DND-41 (cell line): ENCODE data around the gene ASIC1.

ENCODE experiments used
- ATAC-seq: fragments of 200-7000 bp; cut with Tn5 transposase; 3 replicates; pipeline ENCODE4 v1.9.1; 2021; ENCODE audit warnings: low read depth; ENCODE audit not compliant: insufficient read depth
- DNase-seq: peaks from one replicate; pipeline ENCODE4 v3.0.0-alpha.2; 2020
- H2AFZ ChIP-seq: 2 replicates; pipeline ENCODE4 v1.6.0; 2012; ENCODE audit warnings: low read depth, low read length
- H3K27ac ChIP-seq: 2 replicates; pipeline ENCODE4 v1.5.1; 2012; ENCODE audit warnings: low read length, inconsistent platforms
- H3K27me3 ChIP-seq: fragments of 200-600 bp; sonication (generic); 2 replicates; pipeline ENCODE4 v1.6.0; 2012; ENCODE audit warnings: low read length, mild to moderate bottlenecking, inconsistent platforms; ENCODE audit not compliant: insufficient read depth, poor library complexity
- H3K36me3 ChIP-seq: 2 replicates; pipeline ENCODE4 v1.5.1; 2012; ENCODE audit warnings: low read length, inconsistent platforms; ENCODE audit not compliant: insufficient read depth
- H3K4me1 ChIP-seq: 2 replicates; pipeline ENCODE4 v1.5.1; 2012; ENCODE audit warnings: mild to moderate bottlenecking, low read length; ENCODE audit not compliant: insufficient read depth
- H3K4me2 ChIP-seq: 2 replicates; pipeline ENCODE4 v1.6.0; 2012; ENCODE audit warnings: mild to moderate bottlenecking, moderate library complexity, low read length, inconsistent platforms; ENCODE audit not compliant: insufficient read depth
- H3K4me3 ChIP-seq, 2 experiments: fragments of 200-600 bp in 1 of 2; shearing (Covaris generic) in 1 of 2; 2 replicates each; pipeline ENCODE4 v1.5.1; 2012 to 2016; ENCODE audit warnings: inconsistent platforms in 2 of 2, low read length in 2 of 2, mild to moderate bottlenecking in 2 of 2, low read depth in 1 of 2, moderate library complexity in 1 of 2
- H3K79me2 ChIP-seq: 2 replicates; pipeline ENCODE4 v1.6.0; 2012; ENCODE audit warnings: low read length, inconsistent platforms; ENCODE audit not compliant: insufficient read depth
- H3K9ac ChIP-seq: 2 replicates; pipeline ENCODE4 v1.6.0; 2012; ENCODE audit warnings: low read depth, mild to moderate bottlenecking, inconsistent platforms, low read length, moderate library complexity
- H3K9me3 ChIP-seq: 2 replicates; pipeline ENCODE4 v1.5.1; 2012; ENCODE audit warnings: low read length, moderate library complexity, mild to moderate bottlenecking, inconsistent platforms; ENCODE audit not compliant: insufficient read depth, severe bottlenecking
- H4K20me1 ChIP-seq: 2 replicates; pipeline ENCODE4 v1.6.0; 2012; ENCODE audit warnings: low read length; ENCODE audit not compliant: insufficient read depth
- EZH2 ChIP-seq: IDR thresholded peaks from 3 replicates; pipeline ENCODE4 v1.6.1; 2012; ENCODE audit warnings: borderline replicate concordance, low read depth, mild to moderate bottlenecking, moderate library complexity, low read length, inconsistent platforms; ENCODE audit not compliant: severe bottlenecking
- TF ChIP-seq, protein P1 (sequence below): IDR thresholded peaks from 2 replicates; pipeline ENCODE4 v1.5.1; 2012; ENCODE audit warnings: borderline replicate concordance, low read length, moderate library complexity, mild to moderate bottlenecking; ENCODE audit not compliant: poor library complexity, severe bottlenecking; ENCODE audit errors: extremely low read depth

Gene ASIC1

DNA sequence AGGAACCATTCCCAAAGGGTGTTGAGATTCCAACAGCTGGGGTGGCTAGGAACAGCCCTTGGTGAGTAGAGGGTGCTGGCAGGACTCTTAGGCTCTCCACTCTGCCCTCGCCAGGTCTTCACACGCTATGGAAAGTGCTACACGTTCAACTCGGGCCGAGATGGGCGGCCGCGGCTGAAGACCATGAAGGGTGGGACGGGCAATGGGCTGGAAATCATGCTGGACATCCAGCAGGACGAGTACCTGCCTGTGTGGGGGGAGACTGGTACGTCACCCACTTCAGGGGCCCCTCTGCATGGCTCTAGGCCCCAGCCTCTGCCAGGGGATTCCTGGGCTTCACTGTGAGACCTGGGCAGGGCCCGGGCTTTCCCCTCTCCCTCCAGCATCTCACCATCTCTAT, 19.7 kb downstream of the ASIC1 start:
- Histone ChIP-seq H3K4me2 (no peak overlapping the region), H3K27me3 (no peaks in the 10 kb centered on the region), H3K9ac (no peak overlapping the region), H3K9me3 (no peaks in the 10 kb centered on the region), H3K79me2 (no peaks in the 10 kb centered on the region), H3K27ac (no peak overlapping the region), H2AFZ (no peak overlapping the region), H4K20me1 (no peaks in the 10 kb centered on the region), H3K4me3 (no peak overlapping the region), H3K4me1 (peaks cover 7% of the 10 kb centered on the region), H3K36me3 (no peaks in the 10 kb centered on the region)
- ATAC-seq (no peak), DNase-seq (no peak)
- TF ChIP-seq, protein P1, sequence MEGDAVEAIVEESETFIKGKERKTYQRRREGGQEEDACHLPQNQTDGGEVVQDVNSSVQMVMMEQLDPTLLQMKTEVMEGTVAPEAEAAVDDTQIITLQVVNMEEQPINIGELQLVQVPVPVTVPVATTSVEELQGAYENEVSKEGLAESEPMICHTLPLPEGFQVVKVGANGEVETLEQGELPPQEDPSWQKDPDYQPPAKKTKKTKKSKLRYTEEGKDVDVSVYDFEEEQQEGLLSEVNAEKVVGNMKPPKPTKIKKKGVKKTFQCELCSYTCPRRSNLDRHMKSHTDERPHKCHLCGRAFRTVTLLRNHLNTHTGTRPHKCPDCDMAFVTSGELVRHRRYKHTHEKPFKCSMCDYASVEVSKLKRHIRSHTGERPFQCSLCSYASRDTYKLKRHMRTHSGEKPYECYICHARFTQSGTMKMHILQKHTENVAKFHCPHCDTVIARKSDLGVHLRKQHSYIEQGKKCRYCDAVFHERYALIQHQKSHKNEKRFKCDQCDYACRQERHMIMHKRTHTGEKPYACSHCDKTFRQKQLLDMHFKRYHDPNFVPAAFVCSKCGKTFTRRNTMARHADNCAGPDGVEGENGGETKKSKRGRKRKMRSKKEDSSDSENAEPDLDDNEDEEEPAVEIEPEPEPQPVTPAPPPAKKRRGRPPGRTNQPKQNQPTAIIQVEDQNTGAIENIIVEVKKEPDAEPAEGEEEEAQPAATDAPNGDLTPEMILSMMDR: no peak
- no peak for TF ChIP-seq EZH2

DNA sequence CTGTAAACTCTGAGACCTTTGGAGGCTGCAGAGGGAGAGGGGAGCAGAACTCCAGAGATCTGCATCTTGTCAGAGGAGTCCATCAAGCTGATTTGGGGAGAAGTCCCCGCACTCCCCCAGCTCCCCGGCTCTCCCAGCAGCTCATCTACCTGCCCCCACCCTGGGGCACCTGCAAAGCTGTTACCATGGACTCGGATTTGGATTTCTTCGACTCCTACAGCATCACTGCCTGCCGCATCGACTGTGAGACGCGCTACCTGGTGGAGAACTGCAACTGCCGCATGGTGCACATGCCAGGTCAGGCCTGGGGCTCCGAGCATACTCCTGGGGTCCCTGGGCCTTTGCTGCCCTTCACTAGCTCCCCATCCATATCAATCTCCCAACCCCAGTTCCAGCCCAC, 20.9 kb downstream of the ASIC1 start:
- Histone ChIP-seq H3K4me1 (peaks cover 9% of the 10 kb centered on the region), H3K4me3 (no peak overlapping the region), H3K4me2 (no peak overlapping the region), H3K9ac (no peak overlapping the region), H2AFZ (no peak overlapping the region), H3K9me3 (no peaks in the 10 kb centered on the region), H3K79me2 (no peaks in the 10 kb centered on the region), H3K27me3 (no peaks in the 10 kb centered on the region), H4K20me1 (no peaks in the 10 kb centered on the region), H3K36me3 (no peaks in the 10 kb centered on the region), H3K27ac (no peak overlapping the region)
- TF ChIP-seq, protein P1: no peak
- no peak for TF ChIP-seq EZH2
- no peak for DNase-seq
- ATAC-seq: no peak

DNA sequence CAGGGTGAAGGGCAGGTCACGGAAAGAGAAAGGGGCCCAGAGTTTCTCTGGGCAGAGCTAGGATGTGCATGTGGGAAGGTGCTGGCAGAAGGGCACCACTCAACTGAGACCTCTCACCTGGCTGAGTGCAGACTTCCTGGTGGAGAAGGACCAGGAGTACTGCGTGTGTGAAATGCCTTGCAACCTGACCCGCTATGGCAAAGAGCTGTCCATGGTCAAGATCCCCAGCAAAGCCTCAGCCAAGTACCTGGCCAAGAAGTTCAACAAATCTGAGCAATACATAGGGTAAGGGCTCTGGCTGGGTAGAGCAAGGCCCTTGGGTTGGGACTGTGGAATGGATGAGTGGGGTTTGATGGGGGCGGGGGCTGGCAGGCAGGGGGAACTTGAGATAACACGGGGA, 22.4 kb downstream of the ASIC1 start:
- no peaks in the 10 kb centered on the region for H3K9me3 ChIP-seq
- H3K79me2 ChIP-seq: peaks cover 11% of the 10 kb centered on the region
- H3K27ac ChIP-seq: no peak overlapping the region
- H3K4me3 ChIP-seq: no peak overlapping the region
- H2AFZ ChIP-seq: no peak overlapping the region
- no peak overlapping the region for H3K4me2 ChIP-seq
- H3K4me1 ChIP-seq: peaks cover 21% of the 10 kb centered on the region
- no peaks in the 10 kb centered on the region for H3K36me3 ChIP-seq
- ATAC-seq: no peak
- no peak overlapping the region for H3K9ac ChIP-seq
- no peak for TF ChIP-seq EZH2
- TF ChIP-seq, protein P1: no peak
- H4K20me1 ChIP-seq: no peaks in the 10 kb centered on the region
- H3K27me3 ChIP-seq: no peaks in the 10 kb centered on the region
- no peak for DNase-seq
